BJ (cell line): ENCODE measurements around the gene MS4A12. TPM values are rescaled to one million over a fixed set of nuclear protein-coding genes. Genes with fewer than 3 reads are reported as not detected.

Experiments
- CTCF ChIA-PET: fragments of 350-600 bp; formaldehyde crosslinking; extraction: SDS; loops from one replicate; lab custom pipeline; 2021; ENCODE audit warnings: antibody characterized with exemption, inconsistent platforms; lab: Yijun Ruan, JAX
- POLR2A ChIA-PET: fragments of 300-600 bp; sonication (Branson Sonifier 250); formaldehyde crosslinking; extraction: SDS; loops from one replicate; lab custom pipeline; 2021; ENCODE audit warnings: antibody characterized with exemption; lab: Charles Lee
- DNase-seq: peaks from one replicate; pipeline ENCODE4 v3.0.0-alpha.2; 2011; ENCODE audit warnings: low read depth
- H3K27me3 ChIP-seq: 2 replicates; pipeline ENCODE4 v1.6.0; 2011; ENCODE audit warnings: low read length; ENCODE audit not compliant: control insufficient read depth, insufficient read depth
- H3K36me3 ChIP-seq: 2 replicates; pipeline ENCODE4 v1.5.1; 2011; ENCODE audit warnings: low read length; ENCODE audit not compliant: control insufficient read depth, insufficient read depth
- H3K4me3 ChIP-seq: 2 replicates; pipeline ENCODE4 v1.5.1; 2011; ENCODE audit warnings: low read depth, mild to moderate bottlenecking, control low read depth, low read length
- polyA plus RNA-seq: library from polyadenylated mRNA; depleted of rRNA; stranded (reverse); fragments of >200 nt; gene quantifications from 2 replicates; pipeline ENCODE4 v1.2.3, GENCODE V29; 2011
- TF ChIP-seq, protein P1 (sequence below): IDR thresholded peaks from 2 replicates; pipeline ENCODE4 v1.5.1; 2011; ENCODE audit warnings: low read depth, mild to moderate bottlenecking, control low read depth, inconsistent platforms, low read length, moderate library complexity; ENCODE audit not compliant: insufficient read depth

MS4A12 gene
- polyA plus RNA-seq, 1 experiment = not detected

DNA sequence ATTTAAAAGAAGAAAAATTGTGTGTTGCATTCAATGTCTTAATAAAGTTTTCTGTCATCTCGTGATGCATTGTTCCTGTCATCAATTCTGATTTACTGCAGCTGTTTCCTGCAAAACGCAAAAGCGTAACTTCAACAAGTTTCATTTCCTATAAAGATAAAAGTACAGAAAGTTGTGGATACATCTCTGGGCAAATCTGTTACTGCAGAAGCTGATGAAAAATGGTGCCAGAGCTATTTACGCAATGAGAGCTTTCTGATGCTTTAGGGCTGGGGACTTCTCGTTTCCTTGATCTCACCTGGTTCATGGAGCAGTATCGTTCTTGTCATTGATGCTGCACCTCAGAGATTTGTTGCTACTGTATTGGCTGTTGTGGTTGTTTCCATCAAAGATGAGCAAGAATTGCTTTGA lies 15.5 kb upstream of the MS4A12 start:
- Histone ChIP-seq H3K27me3 (no peaks in the 10 kb centered on the region), H3K36me3 (no peaks in the 10 kb centered on the region), H3K4me3 (no peak overlapping the region)
- ChIA-PET POLR2A (no interaction called here), CTCF (no interaction called here)
- DNase-seq = no peak
- TF ChIP-seq, protein P1, sequence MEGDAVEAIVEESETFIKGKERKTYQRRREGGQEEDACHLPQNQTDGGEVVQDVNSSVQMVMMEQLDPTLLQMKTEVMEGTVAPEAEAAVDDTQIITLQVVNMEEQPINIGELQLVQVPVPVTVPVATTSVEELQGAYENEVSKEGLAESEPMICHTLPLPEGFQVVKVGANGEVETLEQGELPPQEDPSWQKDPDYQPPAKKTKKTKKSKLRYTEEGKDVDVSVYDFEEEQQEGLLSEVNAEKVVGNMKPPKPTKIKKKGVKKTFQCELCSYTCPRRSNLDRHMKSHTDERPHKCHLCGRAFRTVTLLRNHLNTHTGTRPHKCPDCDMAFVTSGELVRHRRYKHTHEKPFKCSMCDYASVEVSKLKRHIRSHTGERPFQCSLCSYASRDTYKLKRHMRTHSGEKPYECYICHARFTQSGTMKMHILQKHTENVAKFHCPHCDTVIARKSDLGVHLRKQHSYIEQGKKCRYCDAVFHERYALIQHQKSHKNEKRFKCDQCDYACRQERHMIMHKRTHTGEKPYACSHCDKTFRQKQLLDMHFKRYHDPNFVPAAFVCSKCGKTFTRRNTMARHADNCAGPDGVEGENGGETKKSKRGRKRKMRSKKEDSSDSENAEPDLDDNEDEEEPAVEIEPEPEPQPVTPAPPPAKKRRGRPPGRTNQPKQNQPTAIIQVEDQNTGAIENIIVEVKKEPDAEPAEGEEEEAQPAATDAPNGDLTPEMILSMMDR = no peak

DNA sequence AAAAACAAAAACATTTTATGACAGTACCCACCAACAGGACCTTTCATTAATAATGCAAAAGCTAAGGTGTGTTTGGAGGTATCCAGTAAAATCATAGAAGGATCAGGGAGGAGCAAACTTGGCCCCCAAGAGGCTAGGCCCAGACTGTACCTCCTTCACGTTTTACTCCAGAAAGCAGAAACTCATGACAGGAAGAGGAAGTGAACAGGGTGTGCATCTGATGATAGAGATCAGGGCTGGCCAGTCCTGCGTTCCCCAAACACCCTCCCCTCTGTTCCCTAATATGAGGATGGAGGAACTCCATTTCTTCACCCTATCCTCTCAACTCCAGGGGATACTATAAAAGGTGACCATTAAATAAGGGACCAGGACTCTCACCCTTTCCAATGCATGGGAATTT lies 10.2 kb upstream of the MS4A12 start:
- DNase-seq = no peak
- Histone ChIP-seq H3K27me3 (no peaks in the 10 kb centered on the region), H3K4me3 (no peak overlapping the region), H3K36me3 (no peaks in the 10 kb centered on the region)
- POLR2A ChIA-PET = no interaction called here
- TF ChIP-seq, protein P1 = no peak
- CTCF ChIA-PET = no interaction called here

DNA sequence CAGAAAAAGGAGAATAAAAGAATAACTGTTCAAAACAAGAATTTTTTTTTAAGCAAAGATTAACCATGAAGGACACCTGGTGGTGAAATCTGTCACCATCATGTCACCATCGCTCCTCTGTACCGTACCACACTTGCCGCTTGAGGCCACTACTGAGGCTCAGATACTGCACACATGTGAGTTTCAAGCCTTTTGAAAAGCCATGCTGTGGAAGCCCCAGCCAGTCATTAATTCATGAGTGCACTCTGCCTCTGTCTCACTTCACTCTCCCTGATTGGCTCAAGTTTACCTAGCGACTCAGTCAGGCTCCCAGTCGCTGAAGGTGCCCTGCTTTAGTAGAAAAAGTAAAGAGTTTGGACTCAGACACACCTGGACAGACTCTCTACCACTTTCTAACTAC lies 6.6 kb upstream of the MS4A12 start:
- DNase-seq = no peak
- no peak overlapping the region for H3K4me3 ChIP-seq
- no peaks in the 10 kb centered on the region for H3K27me3 ChIP-seq
- H3K36me3 ChIP-seq = no peaks in the 10 kb centered on the region
- POLR2A ChIA-PET = no interaction called here
- CTCF ChIA-PET = no interaction called here
- TF ChIP-seq, protein P1 = no peak

DNA sequence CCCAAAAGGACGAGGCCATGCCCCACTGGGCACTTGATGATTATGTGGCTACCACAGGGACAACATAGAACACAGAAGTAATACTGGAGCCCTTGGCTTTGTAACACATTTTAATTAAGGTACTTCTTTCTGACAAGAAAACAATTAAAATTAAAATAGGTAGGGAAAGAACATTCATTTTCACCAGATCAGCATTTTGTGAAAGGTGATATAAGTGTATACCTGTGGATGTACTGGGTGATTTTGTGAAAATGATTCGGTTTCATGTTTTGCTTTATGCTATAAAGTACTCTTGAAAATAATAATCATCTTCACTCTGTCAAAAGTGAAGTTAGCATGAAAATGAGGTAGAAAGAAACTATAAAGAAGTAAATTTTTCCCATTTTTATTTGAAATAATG lies 876 bp downstream of the MS4A12 start:
- no peak for DNase-seq
- POLR2A ChIA-PET = no interaction called here
- no peak overlapping the region for H3K4me3 ChIP-seq
- CTCF ChIA-PET = no interaction called here
- H3K36me3 ChIP-seq = no peaks in the 10 kb centered on the region
- TF ChIP-seq, protein P1 = no peak
- no peaks in the 10 kb centered on the region for H3K27me3 ChIP-seq

DNA sequence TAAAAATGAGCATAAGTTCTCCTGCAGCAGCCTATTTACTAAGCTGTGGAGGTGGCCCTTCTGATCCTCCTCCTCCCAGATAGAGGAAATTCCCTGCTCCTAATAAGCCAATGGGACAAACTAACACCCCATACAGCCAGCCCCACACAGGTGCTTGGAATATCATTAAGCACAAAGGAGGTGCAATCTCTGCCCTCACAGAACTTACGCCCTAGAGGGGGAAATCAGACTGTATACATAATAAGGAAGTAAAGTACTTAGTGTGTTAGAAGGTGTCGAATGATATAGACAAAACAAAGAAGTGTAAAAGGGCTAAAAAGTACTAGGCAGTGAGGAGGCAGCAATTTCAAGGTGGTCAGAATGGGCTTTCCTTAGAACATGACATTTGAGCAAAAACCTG lies 5.8 kb downstream of the MS4A12 start:
- Histone ChIP-seq H3K27me3 (no peaks in the 10 kb centered on the region), H3K36me3 (no peaks in the 10 kb centered on the region), H3K4me3 (no peak overlapping the region)
- TF ChIP-seq, protein P1 = no peak
- DNase-seq = no peak
- ChIA-PET CTCF (no interaction called here), POLR2A (no interaction called here)
